Endothelial cell of umbilical vein (primary cell): ENCODE data around the gene KCNQ2. TPM values are rescaled to one million over a fixed set of nuclear protein-coding genes. Genes with fewer than 3 reads are reported as not detected.

ENCODE experiments used
- BruUV-seq: library from RNA; stranded (reverse); fragments of 400-500 nt; replicated peaks from 2 replicates; lab custom pipeline; 2021; lab: Mats Ljungman, UMichigan
- CTCF ChIA-PET: fragments of 300-600, 350-600 bp; sonication (Branson Sonifier 250); formaldehyde crosslinking; loops from one replicate; lab custom pipeline; 2021; ENCODE audit warnings: antibody characterized with exemption, inconsistent platforms; lab: Charles Lee
- POLR2A ChIA-PET: fragments of 300-600, 350-600 bp; sonication (Branson Sonifier 250); formaldehyde crosslinking; loops from one replicate; lab custom pipeline; 2021; ENCODE audit warnings: antibody characterized with exemption, inconsistent platforms; lab: Charles Lee
- DNase-seq: peaks from one replicate; pipeline ENCODE4 v3.0.0-alpha.2; 2011; ENCODE audit warnings: low read depth, low spot score
- FAIRE-seq: peaks from 2 replicates; lab custom pipeline; 2011; peaks lifted over from hg19 to GRCh38; lab: Jason Lieb, UNC
- H2AFZ ChIP-seq: 2 replicates; pipeline ENCODE4 v1.6.0; 2012; ENCODE audit warnings: low read depth, low read length, control low read depth, inconsistent platforms
- H3K27ac ChIP-seq: 2 replicates; pipeline ENCODE4 v1.5.1; 2011; ENCODE audit warnings: low read depth, mild to moderate bottlenecking, control low read depth, low read length, moderate library complexity; ENCODE audit not compliant: insufficient read depth
- H3K27me3 ChIP-seq, 2 experiments: 2 replicates each; pipeline versions ENCODE4 v1.6.0 to v1.6.1; 2011; ENCODE audit warnings: low read length in 2 of 2, mixed read lengths in 1 of 2; ENCODE audit not compliant: control insufficient read depth in 2 of 2, insufficient read depth in 2 of 2
- H3K36me3 ChIP-seq, 2 experiments: 2 replicates in 1 of 2; 3 replicates in 1 of 2; pipeline ENCODE4 v1.5.1; 2011; ENCODE audit warnings: low read length in 2 of 2, mild to moderate bottlenecking in 1 of 2, moderate library complexity in 1 of 2; ENCODE audit not compliant: control insufficient read depth in 2 of 2, insufficient read depth in 2 of 2; ENCODE audit errors: extremely low read depth in 1 of 2
- H3K4me1 ChIP-seq: 3 replicates; pipeline ENCODE4 v1.5.1; 2011; ENCODE audit warnings: mild to moderate bottlenecking, low read length; ENCODE audit not compliant: control insufficient read depth, insufficient read depth; ENCODE audit errors: extremely low read depth
- H3K4me2 ChIP-seq: 2 replicates; pipeline ENCODE4 v1.6.1; 2011; ENCODE audit warnings: low read length, control low read depth, mixed read lengths; ENCODE audit not compliant: insufficient read depth
- H3K4me3 ChIP-seq, 3 experiments: fragments of 200-600 bp in 1 of 3; sonication (generic), shearing (Covaris generic) in 1 of 3; replicated peaks in 1 of 3; 2 replicates each; pipeline ENCODE4 v1.5.1; 2011 to 2016; ENCODE audit warnings: control low read depth in 3 of 3, low read length in 3 of 3, mild to moderate bottlenecking in 2 of 3, inconsistent platforms in 1 of 3, low read depth in 1 of 3, moderate library complexity in 1 of 3; ENCODE audit not compliant: insufficient read depth in 1 of 3
- H3K79me2 ChIP-seq: 2 replicates; pipeline ENCODE4 v1.6.0; 2012; ENCODE audit warnings: low read length, inconsistent platforms; ENCODE audit not compliant: control insufficient read depth, insufficient read depth
- H3K9ac ChIP-seq: replicated peaks from 2 replicates; pipeline ENCODE3; 2011; ENCODE audit warnings: low read length, control low read depth; ENCODE audit not compliant: insufficient read depth; ENCODE audit errors: extremely low read depth
- H3K9me1 ChIP-seq: replicated peaks from 3 replicates; pipeline ENCODE4 v1.6.0; 2011; ENCODE audit warnings: mild to moderate bottlenecking, low read length; ENCODE audit not compliant: control insufficient read depth, insufficient read depth; ENCODE audit errors: extremely low read depth
- H3K9me3 ChIP-seq: replicated peaks from 2 replicates; pipeline ENCODE4 v1.5.1; 2012; ENCODE audit warnings: low read length, inconsistent platforms; ENCODE audit not compliant: control insufficient read depth, insufficient read depth
- H4K20me1 ChIP-seq: replicated peaks from 2 replicates; pipeline ENCODE3; 2011; ENCODE audit warnings: mild to moderate bottlenecking, low read length; ENCODE audit not compliant: control insufficient read depth, insufficient read depth; ENCODE audit errors: extremely low read depth
- CTCF ChIP-seq, 2 donors: IDR thresholded peaks; 1 replicate in 1 of 2; 2 replicates in 1 of 2; pipeline ENCODE4 v1.5.1; 2011; ENCODE audit warnings: low read length in 2 of 2, mild to moderate bottlenecking in 2 of 2, moderate library complexity in 2 of 2, control low read depth in 1 of 2, inconsistent platforms in 1 of 2, low read depth in 1 of 2; ENCODE audit not compliant: insufficient read depth in 1 of 2; ENCODE audit errors: extremely low read depth in 1 of 2
- EZH2 ChIP-seq: IDR thresholded peaks from 2 replicates; pipeline ENCODE4 v1.6.1; 2012; ENCODE audit warnings: borderline replicate concordance, low read depth, mild to moderate bottlenecking, moderate library complexity, low read length, inconsistent platforms; ENCODE audit not compliant: severe bottlenecking
- FOS ChIP-seq: IDR thresholded peaks from 2 replicates; pipeline ENCODE4 v1.6.1; 2011; ENCODE audit warnings: mild to moderate bottlenecking, low read length, moderate library complexity, borderline replicate concordance; ENCODE audit not compliant: insufficient read depth
- GATA2 ChIP-seq: IDR thresholded peaks from 2 replicates; pipeline ENCODE4 v1.7.0; 2011; ENCODE audit warnings: low read depth, mild to moderate bottlenecking, moderate library complexity, mixed read lengths, low read length; ENCODE audit not compliant: insufficient read length, insufficient read depth
- JUN ChIP-seq: IDR thresholded peaks from 2 replicates; pipeline ENCODE4 v1.6.1; 2011; ENCODE audit warnings: borderline replicate concordance, low read depth; ENCODE audit not compliant: insufficient read length, insufficient read depth
- MAX ChIP-seq: IDR thresholded peaks from 2 replicates; pipeline ENCODE4 v1.6.1; 2011; ENCODE audit not compliant: insufficient read depth, insufficient read length
- MYC ChIP-seq: IDR thresholded peaks from one replicate; pipeline ENCODE4 v1.6.1; 2011; ENCODE audit warnings: mild to moderate bottlenecking, low read depth, low read length
- POLR2A ChIP-seq: IDR thresholded peaks from 2 replicates; pipeline ENCODE4 v1.6.1; 2012; ENCODE audit warnings: low read depth, mild to moderate bottlenecking, control low read depth, low read length
- POLR2AphosphoS5 ChIP-seq: IDR thresholded peaks from 2 replicates; pipeline ENCODE4 v1.6.1; 2012; ENCODE audit warnings: low read depth, mild to moderate bottlenecking, control low read depth, low read length, moderate library complexity; ENCODE audit not compliant: insufficient read depth
- dilution Hi-C: fragments of 300-500 bp; cut with MboI; formaldehyde crosslinking; loops from one replicate; pipeline ENCODE4 v1.15.0; 2019; ENCODE audit warnings: low sequenced_read_pairs; ENCODE audit not compliant: extremely low pct_ligation_motif_present
- intact Hi-C: fragments of 100-400 bp; cut with micrococcal nuclease; formaldehyde crosslinking; loops from one replicate; pipeline ENCODE4 v1.10.0; 2022
- polyA plus RNA-seq, 4 experiments: library from polyadenylated mRNA; depleted of rRNA in 3 of 4; stranded (reverse) in 3 of 4; unstranded in 1 of 4; fragments of >200 nt; gene quantifications; 2 replicates each; pipeline versions ENCODE4 v1.2.1 to v1.2.3, GENCODE V29; 2011 to 2012; ENCODE audit warnings: missing spikeins in 1 of 4
- total RNA-seq: library from RNA; stranded (reverse); gene quantifications from 2 replicates; pipeline ENCODE4 v1.2.3, GENCODE V29; 2021

The KCNQ2 gene
- total and polyA plus RNA-seq, 2 donors (not counting 3 experiments of a cell fraction or from before 2014, with no cell fraction given): not detected

GRCh38 chr20:63392465-63393365 is 79.7 kb downstream of the KCNQ2 start:
- no peaks in the 10 kb centered on the region for H3K27me3 ChIP-seq
- no peak overlapping the region for H2AFZ ChIP-seq
- no peak for DNase-seq
- H3K27ac ChIP-seq: no peak overlapping the region
- TF ChIP-seq MYC: no peak
- no peak for TF ChIP-seq GATA2
- TF ChIP-seq POLR2AphosphoS5: no peak
- TF ChIP-seq POLR2A: no peak
- no peak for TF ChIP-seq FOS
- no peak for TF ChIP-seq JUN
- no peak for TF ChIP-seq CTCF (IDR thresholded peaks at IDR 0.05; ENCODE audit: extremely low read depth in 1 of 2, insufficient read depth in 1 of 2, low read depth in 1 of 2, low read length in 2 of 2)
- TF ChIP-seq EZH2: no peak
- no peak for TF ChIP-seq MAX
- H3K9ac ChIP-seq: no peak overlapping the region
- H3K9me1 ChIP-seq: no peaks in the 10 kb centered on the region
- POLR2A ChIA-PET: no interaction called here
- intact Hi-C loops (no loop called here), dilution Hi-C loops (no loop called here)
- CTCF ChIA-PET: interaction anchor here (2.5 kb wide), 1 partner anchor 11 kb away, joined by 9 read pairs; no protein-coding TSS in a partner anchor
- H3K36me3 ChIP-seq: no peaks in the 10 kb centered on the region
- FAIRE-seq: no peak
- no peaks in the 10 kb centered on the region for H3K9me3 ChIP-seq
- H3K4me2 ChIP-seq: no peak overlapping the region
- no peak overlapping the region for H3K4me3 ChIP-seq
- H3K4me1 ChIP-seq: no peaks in the 10 kb centered on the region
- no peaks in the 10 kb centered on the region for H3K79me2 ChIP-seq
- no peaks in the 10 kb centered on the region for H4K20me1 ChIP-seq
- BruUV-seq: no TSS peak
